H1 (cell line): ENCODE results near the gene EHBP1. TPM values are rescaled to one million over a fixed set of nuclear protein-coding genes. Genes with fewer than 3 reads are reported as not detected.

ENCODE experiments used
- CTCF ChIA-PET: fragments of 300-600 bp; sonication (Branson Sonifier 250); formaldehyde crosslinking; loops from one replicate; lab custom pipeline; 2021; ENCODE audit not compliant: partially characterized antibody; lab: Charles Lee
- POLR2A ChIA-PET: fragments of 300-600 bp; sonication (Branson Sonifier 250); formaldehyde crosslinking; loops from one replicate; lab custom pipeline; 2021; ENCODE audit warnings: inconsistent platforms; ENCODE audit not compliant: partially characterized antibody; lab: Charles Lee
- DNase-seq, 2 experiments: peaks; one replicate each; pipeline versions ENCODE4 v3.0.0 to v3.0.0-alpha.2; 2010 to 2022; ENCODE audit warnings: low spot score in 2 of 2, low read depth in 1 of 2, mixed read lengths in 1 of 2
- FAIRE-seq: peaks from 2 replicates; lab custom pipeline; 2011; peaks lifted over from hg19 to GRCh38; lab: Jason Lieb, UNC
- H2AFZ ChIP-seq: 2 replicates; pipeline ENCODE4 v1.8.1; 2012; ENCODE audit warnings: low read length, inconsistent platforms
- H2AK5ac ChIP-seq: 2 replicates; pipeline ENCODE4 v1.6.1; 2013; ENCODE audit warnings: low read depth, low read length
- H2BK120ac ChIP-seq: replicated peaks from 2 replicates; pipeline ENCODE3; 2013; ENCODE audit warnings: low read depth, low read length, inconsistent platforms
- H2BK12ac ChIP-seq: 2 replicates; pipeline ENCODE4 v1.6.1; 2013; ENCODE audit warnings: low read depth, low read length
- H2BK15ac ChIP-seq: 2 replicates; pipeline ENCODE4 v1.6.1; 2013; ENCODE audit warnings: low read length
- H2BK20ac ChIP-seq: 2 replicates; pipeline ENCODE4 v1.6.1; 2013; ENCODE audit warnings: low read length
- H2BK5ac ChIP-seq: 2 replicates; pipeline ENCODE4 v1.6.1; 2013; ENCODE audit warnings: low read depth, low read length
- H3K14ac ChIP-seq: 2 replicates; pipeline ENCODE4 v1.6.1; 2013; ENCODE audit warnings: inconsistent platforms; ENCODE audit not compliant: insufficient read length
- H3K18ac ChIP-seq: 2 replicates; pipeline ENCODE4 v1.6.1; 2013; ENCODE audit warnings: low read length; ENCODE audit errors: extremely low read depth
- H3K23ac ChIP-seq: 2 replicates; pipeline ENCODE4 v1.6.1; 2013; ENCODE audit warnings: inconsistent platforms; ENCODE audit not compliant: insufficient read length
- H3K23me2 ChIP-seq: 2 replicates; pipeline ENCODE4 v1.6.1; 2013; ENCODE audit warnings: low read depth, low read length
- H3K27ac ChIP-seq: 2 replicates; pipeline ENCODE4 v1.6.1; 2011; ENCODE audit warnings: low read depth, low read length, inconsistent platforms
- H3K27me3 ChIP-seq, 4 experiments: replicated peaks in 1 of 4; 1 replicate in 1 of 4; 2 replicates in 3 of 4; pipeline versions ENCODE4 v1.6.1 to v1.8.1; 2011 to 2013; ENCODE audit warnings: low read length in 3 of 4, mild to moderate bottlenecking in 3 of 4, inconsistent platforms in 2 of 4, mixed read lengths in 2 of 4, moderate library complexity in 1 of 4; ENCODE audit not compliant: control insufficient read depth in 3 of 4, insufficient read depth in 3 of 4; ENCODE audit errors: extremely low read depth in 1 of 4
- H3K36me3 ChIP-seq, 4 experiments: 2 replicates each; pipeline versions ENCODE4 v1.6.1 to v1.8.1; 2011 to 2013; ENCODE audit warnings: mild to moderate bottlenecking in 4 of 4, low read length in 3 of 4, moderate library complexity in 2 of 4, control low read depth in 1 of 4, inconsistent platforms in 1 of 4; ENCODE audit not compliant: insufficient read depth in 4 of 4, control insufficient read depth in 2 of 4
- H3K4ac ChIP-seq: replicated peaks from 2 replicates; pipeline ENCODE3; 2013; ENCODE audit warnings: low read length, low read depth, mixed read lengths, inconsistent platforms; ENCODE audit not compliant: insufficient read length
- H3K4me1 ChIP-seq, 4 experiments: replicated peaks in 1 of 4; 1 replicate in 1 of 4; 2 replicates in 3 of 4; pipeline versions ENCODE4 v1.6.1 to v1.8.1; 2011 to 2013; ENCODE audit warnings: low read length in 3 of 4, inconsistent platforms in 2 of 4, mixed read lengths in 1 of 4; ENCODE audit not compliant: insufficient read depth in 4 of 4, control insufficient read depth in 3 of 4
- H3K4me2 ChIP-seq, 2 experiments: 2 replicates each; pipeline versions ENCODE4 v1.6.1 to v1.8.1; 2011 to 2013; ENCODE audit warnings: low read depth in 2 of 2, low read length in 2 of 2, control low read depth in 1 of 2, inconsistent platforms in 1 of 2, mild to moderate bottlenecking in 1 of 2; ENCODE audit not compliant: insufficient read depth in 1 of 2
- H3K4me3 ChIP-seq, 4 experiments: fragments of 200-600, 300-600 bp in 1 of 4; sonication (generic), shearing (Covaris generic), sonication (Bioruptor Twin) in 1 of 4; 2 replicates each; pipeline versions ENCODE4 v1.5.1 to v1.8.1; 2011 to 2016; ENCODE audit warnings: low read length in 4 of 4, low read depth in 3 of 4, control low read depth in 2 of 4, inconsistent platforms in 2 of 4, mild to moderate bottlenecking in 2 of 4, mixed read lengths in 1 of 4, moderate library complexity in 1 of 4; ENCODE audit not compliant: insufficient read depth in 2 of 4; ENCODE audit errors: extremely low read depth in 1 of 4
- H3K56ac ChIP-seq: replicated peaks from 2 replicates; pipeline ENCODE3; 2013; ENCODE audit warnings: low read depth, mild to moderate bottlenecking, mixed read lengths, low read length, inconsistent platforms; ENCODE audit not compliant: insufficient read length
- H3K79me1 ChIP-seq: 2 replicates; pipeline ENCODE4 v1.6.1; 2013; ENCODE audit warnings: low read depth, low read length, control low read depth
- H3K79me2 ChIP-seq, 2 experiments: 2 replicates each; pipeline versions ENCODE4 v1.6.1 to v1.8.1; 2012 to 2013; ENCODE audit warnings: low read length in 2 of 2, mild to moderate bottlenecking in 2 of 2, inconsistent platforms in 1 of 2; ENCODE audit not compliant: insufficient read depth in 2 of 2, control insufficient read depth in 1 of 2
- H3K9ac ChIP-seq, 4 experiments: replicated peaks in 1 of 4; 1 replicate in 1 of 4; 2 replicates in 3 of 4; pipeline versions ENCODE4 v1.6.1 to v1.8.1; 2011 to 2013; ENCODE audit warnings: low read depth in 3 of 4, low read length in 3 of 4, control low read depth in 2 of 4, mild to moderate bottlenecking in 2 of 4, moderate library complexity in 2 of 4, inconsistent platforms in 1 of 4; ENCODE audit errors: extremely low read depth in 1 of 4
- H3K9me3 ChIP-seq, 2 experiments: 2 replicates each; pipeline versions ENCODE4 v1.6.1 to v1.8.1; 2012 to 2013; ENCODE audit warnings: mild to moderate bottlenecking in 2 of 2, moderate library complexity in 2 of 2, control low read depth in 1 of 2, inconsistent platforms in 1 of 2, low read depth in 1 of 2, low read length in 1 of 2, mixed read lengths in 1 of 2; ENCODE audit not compliant: insufficient read depth in 2 of 2
- H4K20me1 ChIP-seq, 2 experiments: replicated peaks in 1 of 2; 2 replicates each; pipeline versions ENCODE3 to v1.8.1; 2011 to 2013; ENCODE audit warnings: inconsistent platforms in 2 of 2, low read length in 2 of 2, mild to moderate bottlenecking in 1 of 2; ENCODE audit not compliant: insufficient read depth in 2 of 2, control insufficient read depth in 1 of 2
- H4K5ac ChIP-seq: 2 replicates; pipeline ENCODE4 v1.6.1; 2013; ENCODE audit warnings: low read length, low read depth, mixed read lengths, inconsistent platforms; ENCODE audit not compliant: insufficient read length
- H4K8ac ChIP-seq: 2 replicates; pipeline ENCODE4 v1.8.0; 2013; ENCODE audit warnings: mild to moderate bottlenecking, moderate library complexity, low read length, inconsistent platforms; ENCODE audit not compliant: insufficient read depth; ENCODE audit errors: extremely low read depth
- H4K91ac ChIP-seq: replicated peaks from 2 replicates; pipeline ENCODE3; 2013; ENCODE audit warnings: low read length, mixed read lengths, inconsistent platforms; ENCODE audit not compliant: insufficient read length
- GABPA ChIP-seq: IDR thresholded peaks from 2 replicates; pipeline ENCODE4 v1.6.1; 2011; ENCODE audit warnings: mild to moderate bottlenecking, low read length, moderate library complexity, borderline replicate concordance; ENCODE audit not compliant: insufficient read depth
- RXRA ChIP-seq: IDR thresholded peaks from 2 replicates; pipeline ENCODE4 v1.6.1; 2011; ENCODE audit warnings: low read depth, mild to moderate bottlenecking, low read length, moderate library complexity; ENCODE audit not compliant: insufficient read depth
- WGBS, 2 experiments: shearing (Covaris generic) in 1 of 2; methylation state at CpG; one replicate each; pipeline versions ENCODE4 v1.1.6 to v1.1.7; 2013 to 2015; ENCODE audit warnings: low lambda C conversion rate in 2 of 2, mixed read lengths in 2 of 2, inconsistent platforms in 1 of 2, low coverage in 1 of 2, missing lambda C conversion rate in 1 of 2; ENCODE audit not compliant: insufficient replicate concordance in 2 of 2, insufficient coverage in 1 of 2, insufficient read length in 1 of 2; ENCODE audit errors: extremely low coverage in 1 of 2, missing lambda C conversion rate in 1 of 2; 5-methylcytosine and 5-hydroxymethylcytosine counted together
- polyA plus RNA-seq, 7 experiments: library from polyadenylated mRNA; depleted of rRNA in 3 of 7; stranded (reverse) in 5 of 7; unstranded in 2 of 7; fragments of >200 nt in 5 of 7; fragments of 200-250 nt in 2 of 7; gene quantifications; 1 replicate in 5 of 7; 2 replicates in 1 of 7; 4 replicates in 1 of 7; pipeline versions ENCODE4 v1.2.1 to v1.2.3, GENCODE V29; 2011 to 2013; ENCODE audit warnings: missing spikeins in 2 of 7, mixed read lengths in 2 of 7
- total RNA-seq: library from RNA; stranded (reverse); fragmentation: NEBNext Ultra II Directional; extraction: Animal tissue kit (Norgen Biotek cat#: 25700); gene quantifications from 2 replicates; pipeline ENCODE4 v1.2.1, GENCODE V29; 2021

The EHBP1 gene
- total and polyA plus RNA-seq, 2 of the 8 experiments (the other 6 are each of a cell fraction or from before 2014, with no cell fraction given) = 12.0 to 64.1 TPM

DNA sequence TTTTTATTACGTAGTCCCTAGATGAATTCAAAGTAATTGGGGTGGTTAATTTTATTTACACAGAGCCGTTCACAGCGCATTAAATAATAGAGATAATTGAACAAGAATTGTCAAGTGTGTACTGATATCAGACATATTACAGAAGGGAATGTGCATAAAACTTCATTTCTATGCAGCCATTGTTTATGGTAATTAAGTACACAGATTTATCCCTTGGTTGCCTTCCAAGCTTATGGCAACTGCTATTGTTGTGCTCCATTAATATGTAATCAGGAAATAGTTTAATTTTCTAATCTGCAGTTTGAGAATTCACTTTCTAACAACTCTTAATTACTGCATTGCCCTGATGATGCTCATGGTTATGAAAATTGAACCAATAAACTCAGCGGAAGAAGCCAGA, 297.8 kb downstream of the EHBP1 start:
- Histone ChIP-seq H2BK15ac (no peak overlapping the region), H4K8ac (no peak overlapping the region; the same call in 1 of the 2 replicates), H3K9me3 (no peaks in the 10 kb centered on the region), H3K79me2 (no peaks in the 10 kb centered on the region), H3K79me1 (no peaks in the 10 kb centered on the region), H3K4me1 (0 out of 7 replicates have a peak, but pooled peaks cover 0 to 2% (median under 1%) of the 10 kb centered on the region in 4 experiments), H2BK12ac (no peak overlapping the region), H3K23me2 (no peaks in the 10 kb centered on the region), H2BK120ac (no peak overlapping the region), H3K4ac (no peak overlapping the region), H3K27me3 (no peaks in the 10 kb centered on the region), H3K27ac (no peak overlapping the region), H3K23ac (no peak overlapping the region), H2AK5ac (no peak overlapping the region), H3K36me3 (0 out of 8 replicates have a peak, but pooled peaks cover 0 to 3% (median 0%) of the 10 kb centered on the region in 4 experiments), H3K4me3 (no peak overlapping the region), H2BK20ac (no peak overlapping the region), H3K14ac (no peak overlapping the region), H3K4me2 (no peak overlapping the region), H4K20me1 (no peaks in the 10 kb centered on the region), H2AFZ (no peak overlapping the region), H4K5ac (no peak overlapping the region), H3K18ac (no peak overlapping the region), H3K9ac (no peak overlapping the region), H4K91ac (no peak overlapping the region), H3K56ac (no peak overlapping the region), H2BK5ac (no peak overlapping the region)
- FAIRE-seq (no peak), DNase-seq (no peak)
- CTCF ChIA-PET = no interaction called here
- 96% methylated on average over 4 of the region's 4 CpGs; no CpG with 5 or more reads in 1 of the 2 experiments for WGBS, 2 experiments
- POLR2A ChIA-PET = no interaction called here
- TF ChIP-seq RXRA (no peak), GABPA (no peak)
